K562 (cell line): ENCODE data around the gene GPR107. TPM values are rescaled to one million over a fixed set of nuclear protein-coding genes. Genes with fewer than 3 reads are reported as not detected.

Experiments
- ATF2 ChIP-seq: sonication (generic); formaldehyde crosslinking; IDR thresholded peaks from 2 replicates; pipeline ENCODE4 v1.8.1; 2022; ENCODE audit warnings: missing genetic modification reagents
- BRD9 ChIP-seq: fragments of 450-650 bp; IDR thresholded peaks from 2 replicates; pipeline ENCODE4 v1.6.1; 2018; ENCODE audit warnings: low read depth; ENCODE audit not compliant: partially characterized antibody
- CC2D1A ChIP-seq: fragments of 450-650 bp; IDR thresholded peaks from 2 replicates; pipeline ENCODE4 v1.6.1; 2017; ENCODE audit warnings: mild to moderate bottlenecking
- FOXK1 ChIP-seq: sonication (generic); formaldehyde crosslinking; IDR thresholded peaks from 2 replicates; pipeline ENCODE4 v1.8.0; 2022; ENCODE audit warnings: missing genetic modification reagents, mild to moderate bottlenecking, borderline replicate concordance
- LARP7 ChIP-seq: fragments of 450-650 bp; IDR thresholded peaks from 2 replicates; pipeline ENCODE4 v1.6.1; 2016
- MXD1 ChIP-seq: fragments of 250-450 bp; sonication (Bioruptor Pico); IDR thresholded peaks from 2 replicates; pipeline ENCODE4 v1.8.0; 2021; ENCODE audit warnings: borderline replicate concordance, mild to moderate bottlenecking, moderate library complexity; ENCODE audit not compliant: poor library complexity, severe bottlenecking
- NRF1 ChIP-seq, 2 experiments: fragments of 450-650 bp; IDR thresholded peaks in 1 of 2; conservative IDR thresholded peaks in 1 of 2; 2 replicates each; pipeline ENCODE4 v1.6.1; 2014; ENCODE audit warnings: mild to moderate bottlenecking in 2 of 2
- POLR3G ChIP-seq: IDR thresholded peaks from 2 replicates; pipeline ENCODE4 v1.6.1; 2011; ENCODE audit not compliant: insufficient read length, insufficient replicate concordance; ENCODE audit errors: extremely low read depth
- PPARD ChIP-seq: fragments of 250-450 bp; sonication (Bioruptor Pico); IDR thresholded peaks from 2 replicates; pipeline ENCODE4 v1.8.0; 2022; ENCODE audit warnings: inconsistent platforms, mild to moderate bottlenecking, moderate library complexity
- SNRNP70 ChIP-seq: fragments of 200-400 bp; formaldehyde crosslinking; optimal IDR thresholded peaks from 2 replicates; pipeline ENCODE3; 2017; ENCODE audit warnings: low read depth, low read length
- SP1 ChIP-seq: sonication (generic); formaldehyde crosslinking; IDR thresholded peaks from 2 replicates; pipeline ENCODE4 v1.8.1; 2022; ENCODE audit warnings: mild to moderate bottlenecking, missing genetic modification reagents
- TGIF2 ChIP-seq: sonication (generic); formaldehyde crosslinking; IDR thresholded peaks from 2 replicates; pipeline ENCODE4 v1.8.1; 2022; ENCODE audit warnings: mild to moderate bottlenecking, missing genetic modification reagents, moderate library complexity
- VEZF1 ChIP-seq: fragments of 200-800 bp; sonication (Bioruptor generic); IDR thresholded peaks from 2 replicates; pipeline ENCODE4 v1.6.1; 2017; ENCODE audit warnings: missing genetic modification characterization, missing compliant biosample characterization
- ZC3H8 ChIP-seq: fragments of 450-650 bp; IDR thresholded peaks from 2 replicates; pipeline ENCODE4 v1.6.1; 2017
- ZNF696 ChIP-seq: fragments of 250-450 bp; sonication (Bioruptor Pico); conservative IDR thresholded peaks from 2 replicates; pipeline ENCODE4 v1.4.0; 2020; ENCODE audit warnings: mild to moderate bottlenecking, moderate library complexity
- ZNF717 ChIP-seq: fragments of 250-450 bp; sonication (Bioruptor Pico); IDR thresholded peaks from 2 replicates; pipeline ENCODE4 v1.5.0; 2021
- ZNF778 ChIP-seq: fragments of 450-650 bp; formaldehyde crosslinking; IDR thresholded peaks from 2 replicates; pipeline ENCODE4 v1.4.0; 2020; ENCODE audit warnings: mild to moderate bottlenecking, moderate library complexity
- polyA plus RNA-seq, 8 experiments: library from polyadenylated mRNA; depleted of rRNA in 4 of 8; stranded (reverse) in 5 of 8; unstranded in 3 of 8; fragments of >200 nt; fragmentation: Nextera tagmentation in 2 of 8; fragmentation: Illumina TruSeq in 1 of 8; extraction: Ambion mirVana in 2 of 8; extraction: Trizol in 1 of 8; gene quantifications; 2 replicates each; pipeline versions ENCODE4 v1.2.1 to v1.2.3, GENCODE V29; 2011 to 2014; ENCODE audit warnings: inconsistent platforms in 1 of 8, missing spikeins in 1 of 8
- total RNA-seq, 7 experiments: library from RNA; depleted of rRNA in 6 of 7; stranded (reverse); fragments of >200 nt in 6 of 7; fragmentation: Illumina TruSeq in 2 of 7; extraction: Trizol in 2 of 7; gene quantifications; 2 replicates each; pipeline versions ENCODE4 v1.2.1 to v1.2.3, GENCODE V29; 2011 to 2021; ENCODE audit warnings: low replicate concordance in 1 of 7
- TF ChIP-seq, protein P1 (sequence below): fragments of 250-450 bp; sonication (Bioruptor Pico); IDR thresholded peaks from 2 replicates; pipeline ENCODE4 v1.4.0; 2020; ENCODE audit warnings: mild to moderate bottlenecking, moderate library complexity
- TF ChIP-seq, protein P2 (sequence below): fragments of 250-450 bp; sonication (Bioruptor Pico); IDR thresholded peaks from 2 replicates; pipeline ENCODE4 v1.5.0; 2021; ENCODE audit warnings: mild to moderate bottlenecking, moderate library complexity

The GPR107 gene
- total and polyA plus RNA-seq, 9 of the 15 experiments (the other 6 are each of a cell fraction or from before 2014, with no cell fraction given), result 3.2 to 34.6 (median 14.4) TPM

GRCh38 chr9:130150779-130151382 lies 97.2 kb downstream of the GPR107 start (continued):
- TF ChIP-seq, protein P1, sequence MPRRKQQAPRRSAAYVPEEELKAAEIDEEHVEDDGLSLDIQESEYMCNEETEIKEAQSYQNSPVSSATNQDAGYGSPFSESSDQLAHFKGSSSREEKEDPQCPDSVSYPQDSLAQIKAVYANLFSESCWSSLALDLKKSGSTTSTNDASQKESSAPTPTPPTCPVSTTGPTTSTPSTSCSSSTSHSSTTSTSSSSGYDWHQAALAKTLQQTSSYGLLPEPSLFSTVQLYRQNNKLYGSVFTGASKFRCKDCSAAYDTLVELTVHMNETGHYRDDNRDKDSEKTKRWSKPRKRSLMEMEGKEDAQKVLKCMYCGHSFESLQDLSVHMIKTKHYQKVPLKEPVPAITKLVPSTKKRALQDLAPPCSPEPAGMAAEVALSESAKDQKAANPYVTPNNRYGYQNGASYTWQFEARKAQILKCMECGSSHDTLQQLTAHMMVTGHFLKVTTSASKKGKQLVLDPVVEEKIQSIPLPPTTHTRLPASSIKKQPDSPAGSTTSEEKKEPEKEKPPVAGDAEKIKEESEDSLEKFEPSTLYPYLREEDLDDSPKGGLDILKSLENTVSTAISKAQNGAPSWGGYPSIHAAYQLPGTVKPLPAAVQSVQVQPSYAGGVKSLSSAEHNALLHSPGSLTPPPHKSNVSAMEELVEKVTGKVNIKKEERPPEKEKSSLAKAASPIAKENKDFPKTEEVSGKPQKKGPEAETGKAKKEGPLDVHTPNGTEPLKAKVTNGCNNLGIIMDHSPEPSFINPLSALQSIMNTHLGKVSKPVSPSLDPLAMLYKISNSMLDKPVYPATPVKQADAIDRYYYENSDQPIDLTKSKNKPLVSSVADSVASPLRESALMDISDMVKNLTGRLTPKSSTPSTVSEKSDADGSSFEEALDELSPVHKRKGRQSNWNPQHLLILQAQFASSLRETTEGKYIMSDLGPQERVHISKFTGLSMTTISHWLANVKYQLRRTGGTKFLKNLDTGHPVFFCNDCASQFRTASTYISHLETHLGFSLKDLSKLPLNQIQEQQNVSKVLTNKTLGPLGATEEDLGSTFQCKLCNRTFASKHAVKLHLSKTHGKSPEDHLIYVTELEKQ (CRISPR knock-in tag), result peak; percentile 88
- TF ChIP-seq MXD1 (CRISPR knock-in tag) (peak; percentile 63), CC2D1A (no peak), FOXK1 (CRISPR knock-in tag) (no peak), ZNF778 (CRISPR knock-in tag) (no peak), VEZF1 (CRISPR knock-in tag) (peak; percentile 56), ATF2 (CRISPR knock-in tag) (no peak), ZNF696 (no peak), NRF1 (conservative IDR thresholded peaks at IDR 0.05 in 1 of 2, IDR thresholded peaks at IDR 0.05 in 1 of 2) (no peak), ZNF717 (CRISPR knock-in tag) (0 out of 2 replicates have a peak, but pooled peaks have one; percentile 63), SP1 (CRISPR knock-in tag) (no peak), BRD9 (no peak), POLR3G (no peak), TGIF2 (CRISPR knock-in tag) (no peak), SNRNP70 (no peak), LARP7 (no peak), PPARD (peak; percentile 88), ZC3H8 (no peak)
- TF ChIP-seq, protein P2, sequence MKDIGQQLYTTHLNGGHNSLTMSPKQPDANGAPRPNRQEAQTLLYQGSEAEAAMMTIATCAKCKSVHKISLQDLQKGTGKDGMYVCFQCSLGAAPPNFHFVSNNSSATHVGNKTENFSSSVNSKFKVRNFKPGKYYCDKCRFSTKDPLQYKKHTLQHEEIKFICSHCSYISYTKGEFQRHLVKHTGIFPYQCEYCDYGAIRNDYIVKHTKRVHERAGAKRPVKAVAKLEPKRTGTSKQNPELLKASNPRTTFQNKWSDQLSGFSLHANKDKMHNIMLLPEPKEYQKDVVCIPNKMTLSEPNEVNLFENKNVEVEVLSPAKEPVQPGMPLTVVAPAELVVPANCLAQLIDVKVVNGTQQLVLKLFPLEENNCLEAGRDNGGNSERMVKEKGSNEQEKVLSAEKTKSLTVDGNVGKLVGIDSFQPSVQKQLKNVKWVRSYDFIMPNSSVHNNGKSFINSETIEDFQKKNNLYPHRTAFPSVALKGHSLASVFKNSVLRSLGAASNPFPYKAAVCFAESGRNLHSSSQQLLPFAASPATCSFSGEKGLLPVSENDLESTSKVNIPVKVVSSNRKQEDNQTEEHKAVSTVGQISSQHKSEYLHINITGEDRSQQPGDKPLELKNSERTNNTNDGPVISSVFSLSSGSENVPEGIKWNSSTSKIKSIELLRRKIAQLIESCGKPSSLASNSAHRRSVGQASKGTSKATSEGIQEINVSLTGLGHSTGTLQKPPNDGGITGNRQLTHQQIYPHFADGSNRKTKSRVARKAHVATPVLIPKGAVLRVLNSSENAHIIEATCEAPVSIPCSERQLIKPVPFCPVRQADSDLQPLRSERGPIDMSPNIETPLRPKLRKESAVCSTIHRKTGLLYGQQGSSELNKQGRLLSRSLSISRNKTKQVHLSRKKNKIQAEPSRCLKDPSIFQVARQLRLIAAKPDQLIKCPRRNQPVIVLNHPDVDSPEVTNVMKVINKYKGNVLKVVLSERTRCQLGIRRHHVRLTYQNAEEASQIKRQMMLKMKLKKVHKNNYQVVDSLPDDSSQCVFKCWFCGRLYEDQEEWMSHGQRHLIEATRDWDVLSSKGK (CRISPR knock-in tag), result no peak
